GM23338 (cell line): ENCODE results near the gene CFAP100. TPM values are rescaled to one million over a fixed set of nuclear protein-coding genes. Genes with fewer than 3 reads are reported as not detected.

Source experiments
- ATAC-seq: fragments of 200-7000 bp; cut with Tn5 transposase; 3 replicates; pipeline ENCODE4 v1.9.1; 2020
- DNase-seq: peaks from one replicate; pipeline ENCODE4 v3.0.0-alpha.2; 2015; ENCODE audit warnings: low spot score
- H2AFZ ChIP-seq: fragments of 200-600 bp; sonication (generic); 2 replicates; pipeline ENCODE4 v1.8.0; 2016; ENCODE audit warnings: antibody characterized with exemption, mild to moderate bottlenecking, moderate library complexity
- H3F3A ChIP-seq: fragments of 200-600 bp; sonication (generic); replicated peaks from 2 replicates; pipeline ENCODE4 v1.8.0; 2017; ENCODE audit warnings: antibody characterized with exemption, mixed run types, low read depth
- H3K27ac ChIP-seq: fragments of 200-600 bp; sonication (generic); 2 replicates; pipeline ENCODE4 v1.6.1; 2016; ENCODE audit warnings: low read depth
- H3K27me3 ChIP-seq: fragments of 200-600 bp; sonication (generic); 2 replicates; pipeline ENCODE4 v1.8.0; 2016; ENCODE audit warnings: mild to moderate bottlenecking, mixed run types, moderate library complexity; ENCODE audit not compliant: insufficient read depth
- H3K36me3 ChIP-seq: fragments of 200-600 bp; sonication (generic); 2 replicates; pipeline ENCODE4 v1.8.0; 2016; ENCODE audit warnings: mild to moderate bottlenecking; ENCODE audit not compliant: insufficient read depth
- H3K4me1 ChIP-seq: fragments of 200-600 bp; sonication (generic); 2 replicates; pipeline ENCODE4 v1.8.0; 2016; ENCODE audit warnings: mild to moderate bottlenecking, moderate library complexity; ENCODE audit not compliant: insufficient read depth
- H3K4me2 ChIP-seq: fragments of 200-600 bp; sonication (generic); 2 replicates; pipeline ENCODE4 v1.7.1; 2017; ENCODE audit warnings: mixed run types
- H3K4me3 ChIP-seq: fragments of 200-600 bp; sonication (generic); 2 replicates; pipeline ENCODE4 v1.6.1; 2016; ENCODE audit warnings: mixed run types
- H3K79me2 ChIP-seq: fragments of 200-600 bp; sonication (generic); replicated peaks from 2 replicates; pipeline ENCODE4 v1.8.0; 2017; ENCODE audit warnings: mild to moderate bottlenecking; ENCODE audit not compliant: insufficient read depth
- H3K9me2 ChIP-seq: fragments of 200-600 bp; sonication (generic); 2 replicates; pipeline ENCODE4 v1.8.0; 2017; ENCODE audit not compliant: insufficient read depth
- H4K20me1 ChIP-seq: fragments of 200-600 bp; sonication (generic); replicated peaks from 2 replicates; pipeline ENCODE4 v1.8.0; 2017; ENCODE audit warnings: mild to moderate bottlenecking; ENCODE audit not compliant: insufficient read depth
- H3K27ac Mint-ChIP-seq: 2 replicates; pipeline ENCODE4 v1.8.0; 2020; ENCODE audit warnings: inconsistent platforms, mild to moderate bottlenecking, moderate library complexity, mixed read lengths
- H3K27me3 Mint-ChIP-seq: 3 replicates; pipeline ENCODE4 v1.8.0; 2022; ENCODE audit warnings: low read depth, mild to moderate bottlenecking, moderate library complexity, mixed read lengths, inconsistent platforms; ENCODE audit not compliant: insufficient read depth, poor library complexity
- H3K36me3 Mint-ChIP-seq: 3 replicates; pipeline ENCODE4 v1.8.0; 2021; ENCODE audit warnings: low read depth, mild to moderate bottlenecking, inconsistent platforms, moderate library complexity, mixed read lengths
- H3K4me1 Mint-ChIP-seq: 3 replicates; pipeline ENCODE4 v1.8.0; 2020; ENCODE audit warnings: mild to moderate bottlenecking, inconsistent platforms, mixed read lengths
- H3K4me3 Mint-ChIP-seq: 3 replicates; pipeline ENCODE4 v1.8.0; 2021; ENCODE audit warnings: moderate library complexity, mild to moderate bottlenecking, inconsistent platforms, mixed read lengths
- H3K9me3 Mint-ChIP-seq: 3 replicates; pipeline ENCODE4 v1.8.0; 2020; ENCODE audit warnings: moderate library complexity, mild to moderate bottlenecking, inconsistent platforms, mixed read lengths
- CREB1 ChIP-seq: fragments of 250-450 bp; sonication (Bioruptor Pico); IDR thresholded peaks from 2 replicates; pipeline ENCODE4 v1.5.0; 2020; ENCODE audit warnings: low read depth, mild to moderate bottlenecking, moderate library complexity
- EZH2 ChIP-seq: fragments of 200-600 bp; sonication (generic); IDR thresholded peaks from one replicate; pipeline ENCODE4 v1.8.0; 2017; ENCODE audit warnings: antibody characterized with exemption, mild to moderate bottlenecking, low read depth; ENCODE audit not compliant: unreplicated experiment
- JUNB ChIP-seq: IDR thresholded peaks from one replicate; pipeline ENCODE4 v1.6.1; 2016; ENCODE audit warnings: antibody characterized with exemption; ENCODE audit not compliant: unreplicated experiment
- NANOG ChIP-seq: IDR thresholded peaks from 2 replicates; pipeline ENCODE4 v1.6.1; 2016; ENCODE audit warnings: antibody characterized with exemption, borderline replicate concordance
- POLR2AphosphoS5 ChIP-seq: IDR thresholded peaks from 2 replicates; pipeline ENCODE4 v1.6.1; 2016; ENCODE audit warnings: antibody characterized with exemption, low read depth
- ZNF331 ChIP-seq: fragments of 250-450 bp; sonication (Bioruptor Pico); IDR thresholded peaks from 2 replicates; pipeline ENCODE4 v1.5.0; 2020; ENCODE audit warnings: low read depth, mild to moderate bottlenecking, moderate library complexity
- polyA plus RNA-seq: library from polyadenylated mRNA; unstranded; fragments of >200 nt; fragmentation: Nextera tagmentation; extraction: Ambion mirVana; gene quantifications from 2 replicates; pipeline ENCODE4 v1.2.1, GENCODE V29; 2016
- total RNA-seq: library from RNA; depleted of rRNA; stranded (reverse); fragments of >200 nt; shearing (Covaris generic); gene quantifications from 2 replicates; pipeline ENCODE4 v1.2.3, GENCODE V29; 2014
- TF ChIP-seq, protein P1 (sequence below): IDR thresholded peaks from one replicate; pipeline ENCODE4 v1.6.1; 2018; ENCODE audit warnings: antibody characterized with exemption; ENCODE audit not compliant: unreplicated experiment

Gene CFAP100
- total and polyA plus RNA-seq, 2 experiments from 2014 or later, result 0.07 TPM; not detected in 1

DNA sequence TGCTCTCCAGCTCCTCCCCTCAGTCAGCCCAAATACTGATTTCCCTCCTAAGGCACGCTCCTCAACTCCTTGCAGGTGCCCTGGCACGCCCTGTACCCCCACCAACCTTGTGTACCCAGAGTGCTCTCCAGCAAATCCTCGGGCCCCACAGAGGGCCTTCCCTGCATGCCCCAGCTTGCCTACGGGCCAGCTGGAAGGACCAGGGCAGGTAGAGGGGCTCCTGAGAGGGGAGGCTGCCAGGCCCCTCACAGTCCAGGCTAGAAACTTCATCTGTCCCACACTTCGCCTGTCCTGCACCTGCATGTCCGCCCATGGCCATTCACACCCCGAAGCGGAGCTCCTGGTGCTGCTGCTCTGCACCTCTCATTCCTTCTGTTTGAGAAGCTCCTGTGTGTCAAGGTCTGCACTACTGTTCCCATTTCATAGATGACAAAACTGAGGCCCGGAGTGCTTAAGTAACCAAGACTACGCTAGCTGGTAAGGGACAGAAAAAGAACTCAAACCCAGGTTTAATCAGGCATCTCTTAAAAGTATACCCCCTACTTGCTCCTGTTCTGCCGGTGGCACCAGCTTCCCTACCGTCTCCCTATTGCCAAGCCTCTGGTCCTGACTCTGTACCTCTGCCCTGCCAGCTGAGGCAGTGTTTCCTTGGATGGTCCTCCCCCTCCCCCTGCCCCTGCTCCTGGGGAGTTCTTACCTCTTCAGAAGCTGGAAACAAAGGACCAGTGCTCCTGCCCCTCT is 45.4 kb downstream of the CFAP100 start:
- no peaks in the 10 kb centered on the region for H3F3A ChIP-seq
- no peaks in the 10 kb centered on the region for H3K9me2 ChIP-seq
- H4K20me1 ChIP-seq, result no peaks in the 10 kb centered on the region
- no peak overlapping the region for H3K4me3 ChIP-seq
- no peaks in the 10 kb centered on the region for H3K27me3 ChIP-seq
- no peak overlapping the region for H2AFZ ChIP-seq
- no peaks in the 10 kb centered on the region for H3K36me3 ChIP-seq
- H3K9me3 Mint-ChIP-seq, result no peaks in the 10 kb centered on the region
- no peak overlapping the region for H3K4me2 ChIP-seq
- H3K27me3 Mint-ChIP-seq, result peaks cover 2% of the 10 kb centered on the region
- H3K27ac ChIP-seq, result no peak overlapping the region
- no peaks in the 10 kb centered on the region for H3K79me2 ChIP-seq
- ATAC-seq, result peak; percentile 51
- no peaks in the 10 kb centered on the region for H3K4me1 ChIP-seq
- H3K27ac Mint-ChIP-seq, result peak overlapping the region; percentile 59; the same call in 1 of the 2 replicates
- peaks cover 19% of the 10 kb centered on the region for H3K36me3 Mint-ChIP-seq
- TF ChIP-seq, protein P1, sequence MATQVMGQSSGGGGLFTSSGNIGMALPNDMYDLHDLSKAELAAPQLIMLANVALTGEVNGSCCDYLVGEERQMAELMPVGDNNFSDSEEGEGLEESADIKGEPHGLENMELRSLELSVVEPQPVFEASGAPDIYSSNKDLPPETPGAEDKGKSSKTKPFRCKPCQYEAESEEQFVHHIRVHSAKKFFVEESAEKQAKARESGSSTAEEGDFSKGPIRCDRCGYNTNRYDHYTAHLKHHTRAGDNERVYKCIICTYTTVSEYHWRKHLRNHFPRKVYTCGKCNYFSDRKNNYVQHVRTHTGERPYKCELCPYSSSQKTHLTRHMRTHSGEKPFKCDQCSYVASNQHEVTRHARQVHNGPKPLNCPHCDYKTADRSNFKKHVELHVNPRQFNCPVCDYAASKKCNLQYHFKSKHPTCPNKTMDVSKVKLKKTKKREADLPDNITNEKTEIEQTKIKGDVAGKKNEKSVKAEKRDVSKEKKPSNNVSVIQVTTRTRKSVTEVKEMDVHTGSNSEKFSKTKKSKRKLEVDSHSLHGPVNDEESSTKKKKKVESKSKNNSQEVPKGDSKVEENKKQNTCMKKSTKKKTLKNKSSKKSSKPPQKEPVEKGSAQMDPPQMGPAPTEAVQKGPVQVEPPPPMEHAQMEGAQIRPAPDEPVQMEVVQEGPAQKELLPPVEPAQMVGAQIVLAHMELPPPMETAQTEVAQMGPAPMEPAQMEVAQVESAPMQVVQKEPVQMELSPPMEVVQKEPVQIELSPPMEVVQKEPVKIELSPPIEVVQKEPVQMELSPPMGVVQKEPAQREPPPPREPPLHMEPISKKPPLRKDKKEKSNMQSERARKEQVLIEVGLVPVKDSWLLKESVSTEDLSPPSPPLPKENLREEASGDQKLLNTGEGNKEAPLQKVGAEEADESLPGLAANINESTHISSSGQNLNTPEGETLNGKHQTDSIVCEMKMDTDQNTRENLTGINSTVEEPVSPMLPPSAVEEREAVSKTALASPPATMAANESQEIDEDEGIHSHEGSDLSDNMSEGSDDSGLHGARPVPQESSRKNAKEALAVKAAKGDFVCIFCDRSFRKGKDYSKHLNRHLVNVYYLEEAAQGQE, result no peak
- TF ChIP-seq POLR2AphosphoS5 (no peak), CREB1 (CRISPR knock-in tag) (no peak), NANOG (no peak), ZNF331 (CRISPR knock-in tag) (no peak)
- no peak overlapping the region for H3K4me3 Mint-ChIP-seq
- peaks cover 35% of the 10 kb centered on the region for H3K4me1 Mint-ChIP-seq
- DNase-seq, result no peak

DNA sequence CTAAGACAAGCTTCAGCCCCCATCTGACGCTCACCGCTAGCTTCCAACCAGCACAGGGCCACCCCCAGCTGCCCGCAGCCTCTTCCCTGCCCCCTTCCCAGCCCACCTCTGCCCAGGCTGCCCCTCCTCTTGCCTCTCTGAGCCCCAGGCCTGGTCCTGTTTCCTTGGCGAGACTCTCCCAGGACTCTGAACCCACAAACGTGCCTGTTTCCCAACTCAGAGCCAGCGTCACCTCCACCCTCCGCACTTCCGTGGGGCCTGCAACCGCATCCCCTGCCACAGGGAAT is 45.9 kb downstream of the CFAP100 start:
- Histone ChIP-seq H3F3A (no peaks in the 10 kb centered on the region), H4K20me1 (no peaks in the 10 kb centered on the region; the same call in 1 of the 2 replicates), H3K27ac (no peak overlapping the region), H3K4me2 (no peak overlapping the region), H3K4me3 (no peak overlapping the region), H3K4me1 (no peaks in the 10 kb centered on the region), H3K79me2 (no peaks in the 10 kb centered on the region), H3K36me3 (no peaks in the 10 kb centered on the region), H3K9me2 (no peaks in the 10 kb centered on the region), H3K27me3 (no peaks in the 10 kb centered on the region), H2AFZ (no peak overlapping the region)
- TF ChIP-seq JUNB (no peak), EZH2 (no peak), POLR2AphosphoS5 (no peak), NANOG (no peak)
- DNase-seq (no peak), ATAC-seq (no peak; the same call in 2 of the 3 replicates)
- Mint-ChIP-seq H3K9me3 (no peaks in the 10 kb centered on the region), H3K27me3 (peaks cover under 1% of the 10 kb centered on the region), H3K4me1 (peaks cover 35% of the 10 kb centered on the region), H3K4me3 (no peak overlapping the region), H3K27ac (peak overlapping the region; percentile 59; the same call in 1 of the 2 replicates), H3K36me3 (peaks cover 19% of the 10 kb centered on the region)
